Hepatocyte (in vitro differentiated cells): Measurements from ENCODE around the gene TLK2.
"Not testable (repeated sequence)": the region's sequence is repeated elsewhere in the genome, so short reads cannot be mapped to it uniquely, and the experiment has no call there.

Source experiments
- EZH2 ChIP-seq: fragments of 200-600 bp; sonication (generic); IDR thresholded peaks from 2 replicates; pipeline ENCODE4 v1.6.1; 2016; ENCODE audit warnings: antibody characterized with exemption, mild to moderate bottlenecking, borderline replicate concordance
- EZH2phosphoT487 ChIP-seq: fragments of 200-600 bp; sonication (generic); IDR thresholded peaks from one replicate; pipeline ENCODE4 v1.6.1; 2018; ENCODE audit warnings: antibody characterized with exemption, mild to moderate bottlenecking, low read depth, moderate library complexity; ENCODE audit not compliant: unreplicated experiment, severe bottlenecking
- TF ChIP-seq, protein P1 (sequence below): fragments of 200-600 bp; sonication (generic); IDR thresholded peaks from 2 replicates; pipeline ENCODE4 v1.5.1; 2016; ENCODE audit warnings: antibody characterized with exemption, mild to moderate bottlenecking; ENCODE audit not compliant: poor library complexity

DNA sequence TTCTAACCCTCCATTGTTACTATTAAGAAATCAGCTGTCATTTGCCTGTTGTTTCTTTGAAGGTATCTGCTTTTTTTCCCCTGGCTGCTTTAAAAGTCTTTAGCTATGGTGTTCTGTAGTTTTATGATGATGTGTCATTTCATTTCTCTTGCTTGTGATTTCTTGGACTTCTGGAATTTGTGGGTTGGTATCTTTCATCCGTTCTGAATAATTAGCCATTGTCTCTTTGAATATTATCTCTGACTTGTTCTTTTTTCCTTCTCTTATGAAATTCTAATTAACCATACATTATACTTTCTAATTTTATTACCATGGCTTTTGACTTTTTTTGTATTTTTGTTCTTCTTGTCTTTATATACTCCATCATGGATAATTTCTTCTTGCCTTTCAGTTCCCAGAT lies 52.3 kb downstream of the TLK2 start:
- TF ChIP-seq, protein P1, sequence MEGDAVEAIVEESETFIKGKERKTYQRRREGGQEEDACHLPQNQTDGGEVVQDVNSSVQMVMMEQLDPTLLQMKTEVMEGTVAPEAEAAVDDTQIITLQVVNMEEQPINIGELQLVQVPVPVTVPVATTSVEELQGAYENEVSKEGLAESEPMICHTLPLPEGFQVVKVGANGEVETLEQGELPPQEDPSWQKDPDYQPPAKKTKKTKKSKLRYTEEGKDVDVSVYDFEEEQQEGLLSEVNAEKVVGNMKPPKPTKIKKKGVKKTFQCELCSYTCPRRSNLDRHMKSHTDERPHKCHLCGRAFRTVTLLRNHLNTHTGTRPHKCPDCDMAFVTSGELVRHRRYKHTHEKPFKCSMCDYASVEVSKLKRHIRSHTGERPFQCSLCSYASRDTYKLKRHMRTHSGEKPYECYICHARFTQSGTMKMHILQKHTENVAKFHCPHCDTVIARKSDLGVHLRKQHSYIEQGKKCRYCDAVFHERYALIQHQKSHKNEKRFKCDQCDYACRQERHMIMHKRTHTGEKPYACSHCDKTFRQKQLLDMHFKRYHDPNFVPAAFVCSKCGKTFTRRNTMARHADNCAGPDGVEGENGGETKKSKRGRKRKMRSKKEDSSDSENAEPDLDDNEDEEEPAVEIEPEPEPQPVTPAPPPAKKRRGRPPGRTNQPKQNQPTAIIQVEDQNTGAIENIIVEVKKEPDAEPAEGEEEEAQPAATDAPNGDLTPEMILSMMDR = not testable (repeated sequence)
- not testable (repeated sequence) for TF ChIP-seq EZH2, EZH2phosphoT487
